Measurements from ENCODE around the gene NUP214. TPM values are rescaled to one million over a fixed set of nuclear protein-coding genes. Genes with fewer than 3 reads are reported as not detected.
"Not testable (repeated sequence)": the region's sequence is repeated elsewhere in the genome, so short reads cannot be mapped to it uniquely, and the experiment has no call there.

The NUP214 gene
- total and polyA plus RNA-seq, 4 donors = 23.5 to 60.7 (median 37.8) TPM

GRCh38 chr9:131148966-131149687 is 23.7 kb downstream of the NUP214 start:
- 83 to 87% methylated on average over 7 of the region's 7 CpGs for WGBS, 2 donors
- no peak for TF ChIP-seq CTCF (IDR thresholded peaks at IDR 0.05; ENCODE audit: control extremely low read depth, extremely low read depth)

GRCh38 chr9:131149688-131150053 is 24.3 kb downstream of the NUP214 start:
- H3K9ac ChIP-seq (ENCODE audit: insufficient read depth in 1 of 2, low read length in 2 of 2) = no peak overlapping the region
- TF ChIP-seq CTCF (IDR thresholded peaks at IDR 0.05; ENCODE audit: control extremely low read depth, extremely low read depth) = no peak
- no peak for DNase-seq
- no peaks in the 10 kb centered on the region for H3K27me3 ChIP-seq (ENCODE audit: control insufficient read depth in 3 of 3, insufficient read depth in 3 of 3, low read length in 2 of 3)
- H3K4me3 ChIP-seq = no peak overlapping the region
- peaks cover 6 to 58% (median 38%) of the 10 kb centered on the region in 4 donors for H3K36me3 ChIP-seq (ENCODE audit: control insufficient read depth in 4 of 4, insufficient read depth in 4 of 4, low read length in 4 of 4)
- ATAC-seq (ENCODE audit: insufficient read depth, low FRiP score) = no peak
- H3K27ac ChIP-seq (ENCODE audit: low read depth in 1 of 2, low read length in 1 of 2) = no peak overlapping the region
- 45 to 58% methylated on average over 5 of the region's 5 CpGs for WGBS, 2 donors
- H3K9me3 ChIP-seq (ENCODE audit: control insufficient read depth in 4 of 4, insufficient read depth in 3 of 4, low read length in 3 of 4) = no peaks in the 10 kb centered on the region
- H3K4me1 ChIP-seq (ENCODE audit: control insufficient read depth in 5 of 5, insufficient read depth in 5 of 5, low read length in 5 of 5) = no peaks in the 10 kb centered on the region

More at GRCh38 chr9:131148966-131149687, 23.7 kb downstream of the NUP214 start:
- Histone ChIP-seq H3K4me1 (ENCODE audit: control insufficient read depth in 5 of 5, insufficient read depth in 5 of 5, low read length in 5 of 5) (no peaks in the 10 kb centered on the region), H3K27ac (ENCODE audit: low read depth in 1 of 2, low read length in 1 of 2) (no peak overlapping the region), H3K9me3 (ENCODE audit: control insufficient read depth in 4 of 4, insufficient read depth in 3 of 4, low read length in 3 of 4) (no peaks in the 10 kb centered on the region), H3K36me3 (ENCODE audit: control insufficient read depth in 4 of 4, insufficient read depth in 4 of 4, low read length in 4 of 4) (peaks cover 6 to 61% (median 39%) of the 10 kb centered on the region in 4 donors), H3K4me3 (no peak overlapping the region), H3K27me3 (ENCODE audit: control insufficient read depth in 3 of 3, insufficient read depth in 3 of 3, low read length in 2 of 3) (no peaks in the 10 kb centered on the region), H3K9ac (ENCODE audit: insufficient read depth in 1 of 2, low read length in 2 of 2) (no peak overlapping the region)
- DNase-seq (no peak), ATAC-seq (ENCODE audit: insufficient read depth, low FRiP score) (no peak)

GRCh38 chr9:131153595-131153994 is 28.2 kb downstream of the NUP214 start:
- Histone ChIP-seq H3K4me3 (no peak overlapping the region), H3K27ac (ENCODE audit: low read depth in 1 of 2, low read length in 1 of 2) (no peak overlapping the region), H3K9ac (ENCODE audit: insufficient read depth in 1 of 2, low read length in 2 of 2) (no peak overlapping the region), H3K27me3 (ENCODE audit: control insufficient read depth in 3 of 3, insufficient read depth in 3 of 3, low read length in 2 of 3) (no peaks in the 10 kb centered on the region), H3K4me1 (ENCODE audit: control insufficient read depth in 5 of 5, insufficient read depth in 5 of 5, low read length in 5 of 5) (no peaks in the 10 kb centered on the region), H3K9me3 (ENCODE audit: control insufficient read depth in 4 of 4, insufficient read depth in 3 of 4, low read length in 3 of 4) (no peaks in the 10 kb centered on the region), H3K36me3 (ENCODE audit: control insufficient read depth in 4 of 4, insufficient read depth in 4 of 4, low read length in 4 of 4) (peaks cover 0 to 36% (median 21%) of the 10 kb centered on the region in 4 donors)
- 92 to 97% methylated on average over 4 of the region's 4 CpGs for WGBS, 2 donors
- ATAC-seq (ENCODE audit: insufficient read depth, low FRiP score) (no peak), DNase-seq (no peak)
- no peak for TF ChIP-seq CTCF (IDR thresholded peaks at IDR 0.05; ENCODE audit: control extremely low read depth, extremely low read depth)

GRCh38 chr9:131158673-131159072 is 33.3 kb downstream of the NUP214 start:
- H3K27ac ChIP-seq (ENCODE audit: low read depth in 1 of 2, low read length in 1 of 2); H3K9ac ChIP-seq (ENCODE audit: insufficient read depth in 1 of 2, low read length in 2 of 2); ATAC-seq (ENCODE audit: insufficient read depth, low FRiP score); H3K27me3 ChIP-seq (ENCODE audit: control insufficient read depth in 3 of 3, insufficient read depth in 3 of 3, low read length in 2 of 3); DNase-seq; H3K4me3 ChIP-seq; H3K4me1 ChIP-seq (ENCODE audit: control insufficient read depth in 5 of 5, insufficient read depth in 5 of 5, low read length in 5 of 5); H3K9me3 ChIP-seq (ENCODE audit: control insufficient read depth in 4 of 4, insufficient read depth in 3 of 4, low read length in 3 of 4): not testable (repeated sequence)
- H3K36me3 ChIP-seq (ENCODE audit: control insufficient read depth in 4 of 4, insufficient read depth in 4 of 4, low read length in 4 of 4) = peaks cover 0 to 27% (median 16%) of the 10 kb centered on the region in 4 donors
- WGBS, 2 donors = 81 to 96% methylated on average over 1 of the region's 1 CpG

All from lung (tissue), 12 donors.